HG02970 (cell line): ENCODE results near the gene SCYGR1.
A peak's percentile ranks its signal among the peaks of the same experiment; 100 is the strongest.
"Not testable (repeated sequence)": the region's sequence is repeated elsewhere in the genome, so short reads cannot be mapped to it uniquely, and the experiment has no call there.

Experiments
- ATAC-seq: cut with Tn5 transposase; IDR thresholded peaks from one replicate; pipeline ENCODE4 v1.9.1; 2021; ENCODE audit warnings: mild to moderate bottlenecking, moderate library complexity, moderate number of reproducible peaks; ENCODE audit not compliant: unreplicated experiment, low FRiP score

Gene SCYGR1, protein sequence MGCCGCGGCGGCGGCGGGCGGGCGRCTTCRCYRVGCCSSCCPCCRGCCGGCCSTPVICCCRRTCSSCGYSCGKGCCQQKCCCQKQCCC

DNA sequence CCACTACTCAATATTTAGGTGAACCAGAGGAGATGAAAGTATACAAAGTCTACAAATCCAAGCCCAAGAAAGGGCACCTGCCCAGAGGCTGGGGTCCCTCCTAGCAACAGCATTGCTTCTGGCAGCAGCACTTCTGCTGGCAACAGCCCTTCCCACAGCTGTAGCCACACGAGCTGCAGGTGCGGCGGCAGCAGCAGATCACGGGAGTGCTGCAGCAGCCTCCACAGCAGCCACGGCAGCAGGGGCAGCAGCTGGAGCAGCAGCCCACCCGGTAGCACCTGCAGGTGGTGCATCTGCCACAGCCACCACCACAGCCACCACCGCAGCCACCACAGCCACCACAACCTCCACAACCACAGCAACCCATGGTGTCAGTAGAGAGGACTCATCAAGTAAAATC is at the start of gene SCYGR1:
TSS of gene SCYGR1 (minus strand) at position 367 of the 400 bp plus-strand sequence. CDS start at position 367, 0 bp downstream.
- ATAC-seq: not testable (repeated sequence)

DNA sequence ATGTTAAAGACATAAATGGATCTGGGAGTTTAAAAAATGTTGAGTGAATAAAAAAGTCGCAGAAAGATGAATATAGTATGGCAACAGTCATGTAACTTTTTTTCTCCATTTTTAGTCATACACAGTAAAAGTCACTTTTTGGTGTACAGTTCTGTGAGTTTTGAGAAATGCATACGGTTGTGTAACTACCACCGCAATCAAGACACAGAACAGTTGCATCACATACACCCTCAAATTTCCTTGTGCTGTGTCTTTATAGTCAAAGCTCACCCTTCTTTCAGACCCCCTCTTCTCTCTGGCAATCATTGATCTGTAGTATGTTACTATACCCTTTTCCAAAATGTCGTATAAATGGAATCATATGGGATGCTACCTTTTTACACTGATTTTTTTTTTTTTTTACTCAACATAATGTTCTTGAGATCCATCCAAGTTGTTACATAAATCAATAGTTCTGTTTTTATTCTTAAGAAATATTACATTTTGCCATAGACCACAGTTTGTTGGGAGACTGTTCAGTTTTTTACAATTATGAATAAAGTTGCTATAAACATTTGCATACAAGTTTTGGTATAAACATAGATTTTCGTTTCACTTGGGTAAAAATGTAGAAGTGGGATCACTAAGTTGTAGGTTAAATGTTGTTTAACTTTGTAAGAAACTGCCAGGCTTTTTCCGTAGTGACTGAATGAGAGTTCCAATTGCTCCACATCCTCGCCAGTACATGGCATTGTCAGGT is 48.9 kb upstream of the SCYGR1 start:
- ATAC-seq: no peak

DNA sequence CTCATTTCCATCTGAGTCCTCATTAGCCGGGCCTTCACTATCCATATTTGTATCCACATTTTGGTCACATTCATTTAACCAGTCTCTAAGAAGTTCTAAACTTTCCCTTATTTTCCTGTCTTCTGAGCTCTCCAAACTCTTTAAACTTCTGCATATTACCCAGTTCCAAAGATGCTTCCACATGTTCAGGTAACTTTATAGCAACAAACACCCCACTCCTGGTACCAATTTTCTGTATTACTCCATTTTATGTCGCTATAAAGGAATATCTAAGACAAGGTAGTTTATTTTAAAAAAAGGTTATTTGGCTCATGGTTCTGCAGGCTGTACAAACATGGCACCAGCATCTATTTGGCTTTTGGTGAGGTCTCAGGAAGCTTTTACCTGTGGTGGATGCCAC is 45.4 kb upstream of the SCYGR1 start:
- ATAC-seq: no peak

DNA sequence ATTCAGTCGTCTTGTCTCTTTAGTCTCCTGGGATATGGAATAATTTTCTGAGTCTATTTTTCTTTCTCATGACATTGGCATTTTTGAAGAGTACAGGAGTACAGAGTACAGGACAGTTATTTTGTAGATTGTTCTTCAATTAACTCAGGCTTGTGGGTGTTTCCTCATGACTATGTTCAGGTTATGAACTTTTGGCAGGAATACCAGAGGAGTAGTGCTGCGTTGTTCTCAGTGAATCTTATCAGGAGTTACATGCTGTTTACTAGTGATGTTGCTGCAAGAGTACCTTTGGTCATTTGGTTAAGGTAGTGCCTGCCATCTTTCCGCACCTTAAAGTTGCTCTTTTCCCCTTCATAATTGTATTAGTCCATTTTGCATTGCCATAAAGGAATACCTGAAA is 42.9 kb upstream of the SCYGR1 start:
- ATAC-seq: no peak

DNA sequence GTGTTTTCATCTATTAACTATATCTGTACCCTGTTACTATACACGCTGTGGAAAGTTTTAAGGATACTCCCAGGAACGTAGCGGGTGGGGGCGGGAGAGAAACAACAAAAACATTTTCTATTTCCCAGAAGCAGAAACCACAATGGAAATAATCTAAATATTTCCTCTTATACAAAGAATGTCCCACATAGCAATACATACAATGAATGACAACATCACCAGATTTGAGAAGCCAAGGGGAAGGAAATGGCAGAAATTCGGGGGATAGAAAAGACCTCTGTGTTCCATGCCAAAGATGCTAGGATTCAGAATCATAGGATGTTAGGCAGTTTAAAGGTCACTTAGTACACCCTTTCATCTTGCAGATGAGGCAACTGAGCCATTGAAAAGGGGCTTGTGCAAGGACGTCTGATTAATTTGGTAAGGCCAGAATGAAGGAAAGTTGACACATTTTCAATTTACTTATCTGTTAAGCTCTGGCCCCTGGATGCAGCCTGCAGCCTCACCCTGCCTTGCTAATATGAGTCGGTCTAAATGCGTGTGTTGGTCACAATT is 41.1 kb upstream of the SCYGR1 start:
- ATAC-seq: no peak

DNA sequence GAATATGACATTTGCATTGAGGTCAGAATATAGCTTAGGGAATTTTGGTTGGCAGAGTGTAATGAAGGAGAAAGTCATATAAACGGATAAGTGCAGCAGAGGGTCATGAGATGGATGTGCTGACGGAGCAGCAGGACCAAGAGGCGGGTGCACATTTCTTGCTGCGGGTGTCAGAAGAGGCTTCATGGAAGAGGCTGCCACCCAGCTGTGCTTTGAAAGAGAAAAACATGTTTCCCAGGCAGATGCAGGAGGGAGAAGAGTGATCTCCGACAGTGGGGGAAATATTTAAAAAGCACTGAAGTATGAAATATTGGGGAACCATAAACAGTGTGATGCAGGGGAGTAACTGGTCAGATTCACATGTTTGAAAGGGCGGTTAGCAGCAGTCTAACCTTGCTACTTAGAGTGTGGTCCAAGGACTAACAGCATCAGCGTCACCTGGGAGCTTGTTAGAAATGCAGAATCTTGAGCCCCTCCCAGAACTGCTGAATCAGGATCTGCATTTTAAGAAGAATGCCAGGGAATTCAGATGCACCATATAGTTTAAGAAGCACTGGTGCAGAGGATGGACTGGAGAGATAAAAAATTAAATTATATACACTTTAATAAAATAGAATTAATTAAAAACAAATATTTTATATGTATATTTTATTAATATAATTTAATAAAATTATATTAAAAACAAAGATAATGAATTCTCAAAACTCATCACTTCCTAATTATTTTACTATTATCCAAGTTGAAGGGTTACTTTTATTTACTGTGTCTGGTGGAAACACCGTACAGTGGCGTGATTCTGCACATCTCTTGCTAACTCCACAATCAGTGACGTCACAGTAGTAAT is 36.1 kb upstream of the SCYGR1 start:
- no peak for ATAC-seq

DNA sequence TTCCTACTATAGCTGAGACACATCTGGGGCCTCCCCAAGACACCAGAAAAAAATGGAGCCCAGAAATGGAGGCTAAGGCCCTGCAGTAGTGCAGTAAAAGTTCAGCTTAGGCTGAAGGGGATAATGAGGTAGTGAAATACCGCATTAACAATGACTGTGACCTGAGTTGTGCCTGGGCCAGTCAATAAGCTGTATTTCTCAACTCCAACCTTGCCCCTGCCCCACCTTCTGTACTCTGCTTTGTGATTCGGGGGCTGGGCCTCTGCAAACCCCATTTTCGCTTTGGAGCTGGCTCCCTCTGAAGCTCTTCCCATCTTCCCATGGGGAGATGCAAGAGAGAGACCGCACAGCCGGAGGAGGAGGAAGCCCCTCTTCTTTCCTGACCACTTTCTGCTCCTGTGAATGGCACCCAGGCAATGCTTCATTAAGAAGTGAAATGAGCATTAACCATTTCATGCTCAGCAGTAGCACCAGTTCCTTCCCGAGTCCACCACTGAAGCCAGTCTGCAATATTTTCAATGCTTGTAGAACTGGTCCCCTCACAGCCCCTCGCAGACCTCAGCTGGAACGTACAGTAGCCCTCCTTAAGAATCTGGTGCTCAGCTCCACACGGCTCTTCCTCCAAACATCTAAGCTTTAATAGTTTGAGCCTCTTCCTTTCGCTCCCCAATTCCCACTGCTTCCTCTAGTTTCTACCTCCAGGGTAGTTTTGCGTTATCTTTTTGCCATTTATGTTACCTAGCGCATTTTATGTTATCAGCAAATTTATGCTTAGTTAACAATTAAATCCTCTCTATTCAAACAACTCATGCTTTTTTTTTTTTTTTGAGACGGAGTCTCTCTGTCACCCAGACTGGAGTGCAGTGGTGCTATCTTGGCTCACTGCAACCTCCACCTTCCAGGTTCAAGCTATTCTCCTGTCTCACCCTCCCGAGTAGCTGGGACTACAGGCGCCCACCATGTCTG is 32.6 kb upstream of the SCYGR1 start:
- ATAC-seq: no peak

DNA sequence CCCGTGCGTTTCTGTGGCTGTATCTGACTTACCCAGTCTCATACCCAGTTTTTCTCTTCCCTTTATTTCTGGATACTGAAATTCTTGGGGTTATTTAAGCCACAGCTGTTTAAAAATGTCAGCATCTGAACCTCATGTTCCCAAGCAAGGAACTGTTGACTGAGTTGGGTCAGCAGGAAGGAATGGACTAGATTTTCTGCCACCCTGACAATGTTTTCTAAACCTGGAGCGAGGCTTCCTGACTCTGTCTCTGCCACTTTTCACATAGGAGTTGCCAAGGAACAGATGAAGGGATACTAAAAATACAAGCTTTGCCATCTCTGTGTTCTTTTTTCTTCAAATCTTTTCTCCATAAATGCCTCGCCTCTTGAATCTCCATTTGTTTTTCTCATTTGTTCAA is 29.0 kb upstream of the SCYGR1 start:
- no peak for ATAC-seq

DNA sequence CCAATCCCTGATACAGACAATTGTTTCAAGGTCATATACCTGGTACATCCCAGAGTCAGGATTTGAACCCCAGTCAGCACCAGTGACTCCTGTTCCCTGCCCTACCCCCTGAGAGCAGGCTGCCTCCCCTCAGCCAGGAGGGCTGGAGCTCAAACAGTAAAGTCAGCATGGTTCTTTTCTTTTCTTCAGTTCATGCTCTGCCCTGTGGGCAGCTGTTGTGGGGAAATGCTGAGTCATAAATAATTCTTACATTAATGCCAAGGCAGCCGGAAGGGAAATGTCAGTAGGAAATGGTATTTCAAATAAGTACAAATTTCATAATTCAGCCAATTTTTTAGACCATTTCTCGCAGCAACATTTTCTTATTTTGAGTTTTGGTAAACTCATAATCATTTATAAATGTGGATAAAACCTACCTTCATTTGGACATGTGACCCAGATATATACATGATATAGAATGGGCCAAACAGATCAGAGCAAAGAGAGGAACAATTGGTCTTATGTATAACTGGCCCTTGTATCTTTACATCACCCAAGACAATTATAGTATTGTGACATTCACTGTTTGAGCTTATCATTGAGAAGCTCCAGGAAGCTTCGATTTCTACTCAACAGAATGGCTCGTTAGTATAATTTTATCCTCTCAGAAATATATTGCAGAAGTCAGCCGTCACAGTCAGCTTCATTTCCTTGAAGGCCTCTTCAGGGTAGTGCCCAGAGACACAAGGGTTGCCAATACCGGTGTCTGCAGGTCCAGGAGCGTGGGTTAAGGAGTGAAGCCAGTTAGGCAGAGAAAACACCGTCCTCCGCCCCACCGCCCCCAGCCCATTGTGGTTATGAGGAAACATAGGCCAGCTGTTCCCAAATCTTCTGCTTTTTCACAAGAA is 28.0 kb upstream of the SCYGR1 start:
- no peak for ATAC-seq

DNA sequence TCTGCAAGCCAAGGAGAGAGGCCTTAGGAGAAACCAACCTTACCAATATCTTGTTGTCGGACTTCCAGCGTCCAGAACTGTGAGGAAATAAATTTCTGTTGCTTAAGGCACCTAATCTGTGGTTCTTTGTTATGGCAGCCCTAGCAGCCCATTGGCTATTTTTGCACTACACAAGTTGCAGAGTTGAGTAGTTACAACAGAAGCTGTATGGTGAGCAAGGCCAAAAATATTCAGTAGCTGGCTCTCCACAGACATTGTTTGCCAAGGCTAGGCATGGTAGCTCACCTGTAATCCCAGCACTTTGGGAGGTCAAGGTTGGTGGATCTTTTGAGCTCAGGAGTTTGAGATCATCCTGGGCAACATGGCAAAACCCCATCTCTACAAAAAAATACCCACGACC is 27.1 kb upstream of the SCYGR1 start:
- ATAC-seq: no peak

DNA sequence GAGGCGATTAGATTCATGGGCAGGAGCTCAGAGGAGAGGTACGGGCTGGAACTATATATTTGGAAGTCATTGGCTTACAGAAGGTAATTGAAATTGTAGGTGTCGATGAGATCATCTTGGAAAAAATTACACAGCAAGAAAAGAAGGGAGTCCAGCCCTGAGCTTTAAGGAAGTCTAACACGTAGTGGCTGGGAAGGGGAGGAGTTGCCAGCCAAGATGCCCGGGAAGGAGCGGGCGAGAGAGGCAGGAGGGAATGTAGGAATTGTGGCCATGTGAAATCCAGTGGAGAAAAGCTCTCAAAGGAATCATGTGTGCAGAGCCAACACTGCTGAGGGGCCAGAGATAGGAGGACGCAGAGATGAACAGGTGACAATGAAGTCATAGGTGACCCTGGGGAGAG is 25.6 kb upstream of the SCYGR1 start:
- no peak for ATAC-seq

DNA sequence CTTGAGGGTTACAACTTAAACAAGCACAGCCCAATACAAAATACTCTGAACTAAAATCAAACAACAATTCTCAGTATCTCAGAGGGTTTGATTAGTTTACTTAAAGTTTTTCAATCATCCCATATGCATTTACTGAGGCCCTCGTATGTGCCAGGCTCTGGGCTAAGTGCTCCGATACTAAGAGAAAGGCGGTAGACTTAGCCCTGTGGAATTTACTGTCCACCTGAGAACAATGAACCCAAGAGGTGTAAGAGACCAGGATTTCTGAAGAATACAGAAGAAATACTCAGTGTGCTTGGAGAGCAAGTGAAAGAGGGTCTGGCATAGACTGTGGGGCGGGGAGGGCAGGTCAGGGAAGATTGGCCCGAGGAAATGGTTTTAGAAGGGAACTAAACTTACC is 25.1 kb upstream of the SCYGR1 start:
- no peak for ATAC-seq

DNA sequence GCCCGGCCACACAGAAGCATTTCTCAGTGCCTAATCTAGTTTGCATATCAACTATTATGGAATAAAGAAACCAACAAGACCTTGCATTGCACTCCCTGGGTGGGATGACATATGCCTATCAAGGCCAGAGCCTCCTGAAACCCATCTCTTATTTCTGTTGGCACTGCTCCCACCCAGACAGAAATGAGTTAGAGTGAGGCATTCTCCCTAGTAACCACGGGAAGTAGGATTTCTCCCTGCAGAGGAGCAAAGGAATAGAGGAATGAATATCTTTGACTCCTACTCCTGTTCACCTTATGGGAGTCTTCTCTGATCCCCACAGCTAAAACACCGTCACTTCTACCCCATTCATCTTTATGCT is 24.2 kb upstream of the SCYGR1 start:
- ATAC-seq: no peak

DNA sequence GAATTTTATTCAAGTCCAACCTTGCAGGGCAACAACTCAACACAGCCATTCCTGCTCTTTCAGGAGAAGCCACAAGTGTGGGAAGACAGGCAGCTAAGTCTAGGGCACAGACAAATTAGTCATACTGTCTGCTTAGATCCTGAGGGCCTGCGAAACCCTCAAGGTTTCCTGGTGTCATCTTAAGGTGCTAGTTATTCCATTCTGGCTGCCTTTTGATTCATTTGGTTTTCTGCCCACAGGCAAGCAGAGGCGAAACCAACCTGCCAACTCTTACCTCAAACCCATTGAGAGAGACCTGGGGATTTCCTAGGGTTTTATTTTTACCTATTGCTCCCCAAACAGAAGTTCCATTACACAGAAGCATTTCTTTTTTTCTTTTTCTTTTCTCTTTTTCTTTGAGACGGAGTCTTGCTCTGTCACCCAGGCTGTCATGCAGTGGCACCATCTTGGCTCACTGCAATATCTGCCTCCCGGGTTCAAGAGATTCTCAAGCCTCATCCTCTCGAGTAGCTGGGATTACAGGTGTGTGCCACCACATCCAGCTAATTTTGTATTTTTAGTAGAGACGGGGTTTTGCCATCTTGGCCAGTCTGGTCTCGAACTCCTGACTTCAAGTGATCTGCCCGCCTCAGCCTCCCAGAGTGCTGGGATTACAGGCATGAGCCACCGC is 23.7 kb upstream of the SCYGR1 start:
- peak; percentile 58 for ATAC-seq

DNA sequence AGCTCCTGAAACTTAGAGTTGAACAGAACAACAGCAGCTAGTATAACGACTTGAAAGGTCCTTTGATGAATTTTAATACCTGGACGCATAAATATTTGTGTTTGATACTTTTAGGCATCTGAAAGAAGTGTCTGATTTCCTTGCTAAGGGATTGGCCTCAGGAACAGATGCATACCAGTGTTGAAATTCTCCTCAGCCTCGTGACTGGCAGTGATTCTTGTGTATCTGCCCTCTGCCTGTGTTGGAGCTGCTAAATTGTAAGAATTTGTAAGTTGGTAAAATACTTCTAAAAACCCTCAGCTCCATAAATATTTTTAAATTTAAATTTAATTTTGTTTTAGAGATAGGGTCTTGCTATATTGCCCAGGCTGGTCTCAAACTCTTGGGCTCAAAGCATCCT is 22.4 kb upstream of the SCYGR1 start:
- ATAC-seq: no peak

DNA sequence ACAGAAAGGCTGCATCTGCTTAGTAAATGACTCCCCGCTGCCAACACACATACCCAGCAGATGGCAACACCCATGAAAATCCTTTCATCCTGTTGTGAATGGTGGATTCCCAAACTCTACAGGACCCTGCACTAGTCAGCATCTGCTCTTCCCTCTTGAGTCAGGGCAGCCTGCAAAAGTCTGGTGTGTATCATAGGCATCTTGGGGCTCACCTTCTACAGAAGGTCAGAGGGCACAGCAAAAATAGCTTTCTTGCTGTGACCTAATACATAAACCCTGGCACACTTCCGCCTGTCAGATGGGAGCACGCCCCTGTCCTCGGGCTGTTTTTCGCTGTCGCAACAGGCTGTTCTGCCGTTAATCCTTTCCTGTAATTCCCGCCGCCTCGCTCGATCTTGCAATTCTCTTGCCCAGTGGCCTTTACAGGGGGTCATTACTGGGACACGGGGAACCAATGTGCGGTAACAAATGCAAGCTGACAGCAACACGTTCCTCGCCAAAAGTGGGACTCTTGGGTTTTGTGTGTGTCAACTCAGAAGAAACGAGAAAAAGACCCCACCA is 19.9 kb upstream of the SCYGR1 start:
- ATAC-seq: no peak

DNA sequence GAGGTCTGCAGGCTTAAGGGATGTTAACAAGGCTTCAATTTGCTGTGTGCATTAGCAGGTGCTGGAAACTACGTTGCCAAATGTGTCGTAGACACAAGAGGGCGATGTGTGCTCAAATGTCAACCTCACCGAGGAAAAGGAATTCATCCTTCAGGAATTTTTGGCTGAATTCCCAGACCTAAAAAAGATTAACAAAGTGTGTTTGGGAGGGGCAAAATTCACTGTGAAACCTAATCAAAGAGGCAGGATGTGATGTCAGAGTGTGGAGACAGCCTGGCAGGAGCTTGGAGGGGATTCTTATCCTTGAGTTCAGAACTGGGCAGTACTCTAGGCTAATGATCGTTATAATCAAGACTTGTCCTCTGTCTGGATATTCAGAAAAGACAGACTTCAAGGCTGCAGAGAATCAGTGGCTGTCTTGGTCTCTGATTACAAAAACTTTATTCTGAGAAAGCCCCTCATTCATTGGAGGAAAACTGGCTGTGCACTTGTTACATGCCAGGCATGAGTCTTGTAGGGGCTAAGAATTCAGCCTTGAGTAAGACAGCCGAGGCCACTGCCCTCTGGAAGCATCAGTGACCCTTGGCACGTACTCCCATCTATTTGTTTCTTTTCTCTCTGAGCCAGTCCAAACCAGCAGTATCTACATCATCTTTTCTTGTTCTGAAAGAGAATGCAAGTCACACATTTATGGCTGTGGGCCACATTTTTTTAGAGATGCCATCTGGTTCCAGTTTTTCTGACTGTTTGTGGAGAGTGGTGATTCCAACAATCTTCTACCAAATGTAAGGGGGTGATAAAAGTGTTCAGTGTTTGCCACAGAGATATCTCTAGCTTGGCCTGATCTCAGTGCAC is 18.7 kb upstream of the SCYGR1 start:
- ATAC-seq: no peak
